GM10248 (cell line): ENCODE results near the gene TEN1.

Experiments used
- CTCF ChIA-PET: fragments of 300-600 bp; sonication (Branson Sonifier 250); formaldehyde crosslinking; extraction: SDS; loops from one replicate; lab custom pipeline; 2021; ENCODE audit warnings: antibody characterized with exemption; lab: Yijun Ruan, JAX
- POLR2A ChIA-PET: fragments of 350-650 bp; sonication (Branson Sonifier 250); formaldehyde crosslinking; extraction: SDS; loops from one replicate; lab custom pipeline; 2020; ENCODE audit warnings: antibody characterized with exemption; lab: Yijun Ruan, JAX
- DNase-seq: peaks from one replicate; pipeline ENCODE4 v3.0.0; 2012; ENCODE audit errors: extremely low spot score
- TF ChIP-seq, protein P1 (sequence below): IDR thresholded peaks from 2 replicates; pipeline ENCODE4 v1.5.1; 2012; ENCODE audit warnings: mild to moderate bottlenecking, low read depth; ENCODE audit errors: extremely low read depth, missing control alignments, control extremely low read depth

The TEN1 gene

DNA sequence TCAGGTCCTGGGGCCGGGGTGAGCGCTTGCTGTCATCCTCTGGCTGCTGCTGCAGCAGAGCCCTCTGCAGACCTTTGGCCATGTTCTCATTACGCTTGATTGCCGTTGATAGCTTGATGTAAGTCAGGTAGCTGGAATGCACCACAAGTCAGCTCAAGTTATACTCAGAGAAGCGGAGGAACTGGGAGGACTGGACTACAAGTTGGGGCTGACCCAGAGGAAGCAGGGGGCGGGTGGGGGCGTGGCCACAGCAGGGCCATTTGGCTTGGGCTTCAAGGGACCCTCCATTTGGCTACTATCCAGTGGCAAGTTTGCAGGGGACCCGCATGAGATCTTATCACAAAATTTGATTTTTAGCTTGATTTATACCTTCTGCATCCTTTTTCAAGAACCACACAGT lies 67.0 kb downstream of the TEN1 start:
- TF ChIP-seq, protein P1, sequence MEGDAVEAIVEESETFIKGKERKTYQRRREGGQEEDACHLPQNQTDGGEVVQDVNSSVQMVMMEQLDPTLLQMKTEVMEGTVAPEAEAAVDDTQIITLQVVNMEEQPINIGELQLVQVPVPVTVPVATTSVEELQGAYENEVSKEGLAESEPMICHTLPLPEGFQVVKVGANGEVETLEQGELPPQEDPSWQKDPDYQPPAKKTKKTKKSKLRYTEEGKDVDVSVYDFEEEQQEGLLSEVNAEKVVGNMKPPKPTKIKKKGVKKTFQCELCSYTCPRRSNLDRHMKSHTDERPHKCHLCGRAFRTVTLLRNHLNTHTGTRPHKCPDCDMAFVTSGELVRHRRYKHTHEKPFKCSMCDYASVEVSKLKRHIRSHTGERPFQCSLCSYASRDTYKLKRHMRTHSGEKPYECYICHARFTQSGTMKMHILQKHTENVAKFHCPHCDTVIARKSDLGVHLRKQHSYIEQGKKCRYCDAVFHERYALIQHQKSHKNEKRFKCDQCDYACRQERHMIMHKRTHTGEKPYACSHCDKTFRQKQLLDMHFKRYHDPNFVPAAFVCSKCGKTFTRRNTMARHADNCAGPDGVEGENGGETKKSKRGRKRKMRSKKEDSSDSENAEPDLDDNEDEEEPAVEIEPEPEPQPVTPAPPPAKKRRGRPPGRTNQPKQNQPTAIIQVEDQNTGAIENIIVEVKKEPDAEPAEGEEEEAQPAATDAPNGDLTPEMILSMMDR: no peak
- POLR2A ChIA-PET: no interaction called here
- CTCF ChIA-PET: interaction anchor here (0.9 to 2.2 kb wide), 5 partner anchors 12 to 141 kb away, joined by 3 to 9 read pairs (median 3); no protein-coding TSS in a partner anchor
- DNase-seq: no peak

DNA sequence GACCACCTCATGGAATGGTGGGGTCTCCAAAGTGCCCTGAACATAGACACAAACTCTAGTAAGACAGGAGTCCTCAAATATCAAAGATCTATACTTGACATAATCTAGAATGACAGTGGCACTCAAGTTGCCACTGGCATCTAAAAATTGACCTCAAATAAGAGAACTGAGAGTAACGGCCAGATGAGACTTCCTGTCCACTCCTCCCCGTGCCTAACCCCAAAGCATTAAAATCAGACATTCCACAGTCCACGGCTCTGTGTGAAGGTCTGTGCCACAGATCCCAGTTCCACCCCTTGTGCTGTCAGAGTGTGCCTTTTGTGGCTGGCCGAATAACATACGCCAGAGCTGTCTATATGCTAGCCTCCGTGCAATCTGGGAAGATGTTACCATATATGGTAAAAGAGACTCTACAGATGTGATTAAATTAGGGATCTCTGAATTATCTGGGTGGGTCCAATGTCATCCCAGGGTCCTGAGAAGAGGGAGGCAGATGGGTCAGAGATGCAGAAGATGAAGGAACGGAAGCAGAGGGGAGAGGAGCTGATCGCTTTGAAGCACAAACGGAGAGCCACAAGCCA lies 69.1 kb downstream of the TEN1 start:
- TF ChIP-seq, protein P1: no peak
- no peak for DNase-seq
- ChIA-PET CTCF (interaction anchor here (1.4 to 1.6 kb wide), 2 partner anchors 14 to 232 kb away, joined by 3 to 4 read pairs; no protein-coding TSS in a partner anchor), POLR2A (no interaction called here)

DNA sequence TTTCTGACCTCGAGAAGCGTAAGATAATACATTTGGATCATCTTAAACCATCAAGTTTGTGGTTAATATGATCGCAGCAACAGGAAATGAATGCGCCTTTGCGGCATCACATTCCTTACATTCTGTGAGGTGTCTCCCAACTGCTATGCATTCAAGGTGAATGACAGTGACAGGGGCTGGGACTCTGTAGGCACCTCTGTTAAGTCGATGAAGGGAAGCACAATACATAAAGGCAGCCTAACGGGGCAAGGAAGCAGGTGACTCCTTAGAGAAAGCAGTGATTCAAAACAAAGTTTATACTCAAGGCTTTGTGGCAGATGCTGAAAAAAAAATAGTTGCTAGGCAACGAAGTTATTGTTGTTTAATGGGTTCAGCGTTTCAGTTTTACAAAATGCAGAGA lies 69.7 kb downstream of the TEN1 start:
- ChIA-PET POLR2A (no interaction called here), CTCF (interaction anchor here (1.7 kb wide), 1 partner anchor 43 kb away, joined by 6 read pairs; no protein-coding TSS in a partner anchor)
- TF ChIP-seq, protein P1: no peak
- DNase-seq: no peak

DNA sequence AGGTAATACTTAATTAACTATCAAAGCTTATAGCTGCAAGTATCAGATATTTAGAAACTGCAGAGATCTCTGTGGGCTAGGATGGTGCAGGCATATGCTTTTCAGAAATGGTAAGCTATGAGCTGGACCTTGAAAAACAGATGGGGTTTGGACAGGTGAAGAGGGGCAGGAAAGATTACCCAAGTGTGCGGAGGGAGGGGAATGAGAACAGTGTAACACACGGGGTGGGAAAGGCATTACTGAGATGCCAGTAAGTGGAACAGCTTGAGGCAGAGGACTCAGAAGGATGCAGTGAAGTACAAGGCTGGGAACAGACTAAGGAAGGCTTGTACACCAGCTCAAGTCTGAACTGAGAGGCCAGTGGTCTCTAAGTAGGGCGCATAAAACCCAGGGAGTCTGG lies 70.2 kb downstream of the TEN1 start:
- no peak for DNase-seq
- ChIA-PET CTCF (interaction anchor here (0.9 to 1.7 kb wide), 3 partner anchors 12 to 44 kb away, joined by 3 to 6 read pairs (median 4); no protein-coding TSS in a partner anchor), POLR2A (no interaction called here)
- TF ChIP-seq, protein P1: no peak

DNA sequence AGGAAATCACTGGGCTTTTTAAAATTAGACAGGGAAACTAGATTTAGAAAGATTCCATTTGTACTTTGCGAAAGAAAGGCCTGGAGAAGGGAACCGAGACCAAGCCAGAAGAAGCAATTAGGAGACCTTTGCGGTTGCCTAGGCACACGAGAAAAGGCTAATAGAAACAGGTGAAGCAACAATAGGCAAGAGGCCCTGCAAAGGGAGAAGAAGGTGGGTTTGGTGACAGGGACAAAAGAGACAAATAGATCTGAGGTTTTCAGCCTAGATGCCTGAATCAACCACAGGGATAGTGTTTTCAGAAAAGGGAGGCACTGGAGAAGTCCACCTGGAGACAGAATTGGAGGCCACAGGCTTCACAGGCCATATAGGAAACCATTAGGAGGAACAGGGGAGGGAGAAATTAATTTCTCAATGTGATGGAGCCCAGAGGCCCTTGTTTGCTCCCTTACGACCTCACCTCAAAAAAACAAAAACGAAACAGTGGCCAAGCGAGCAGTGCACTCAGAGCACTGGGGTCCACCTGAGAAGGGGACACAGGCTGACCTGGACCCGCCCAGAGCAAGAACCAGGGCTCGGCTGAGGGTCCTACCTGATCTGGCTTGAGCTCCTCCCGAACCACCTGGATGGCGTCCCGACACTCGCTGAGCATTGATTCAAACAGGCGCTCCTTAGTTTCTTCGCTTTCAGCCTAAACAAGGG lies 70.9 kb downstream of the TEN1 start:
- TF ChIP-seq, protein P1: no peak
- ChIA-PET POLR2A (no interaction called here), CTCF (interaction anchor here (0.9 to 1.7 kb wide), 3 partner anchors 11 to 45 kb away, joined by 3 to 6 read pairs (median 4); no protein-coding TSS in a partner anchor)
- DNase-seq: no peak
